Activated CD4-positive, alpha-beta T cell treated with anti-CD3 and anti-CD28 coated beads, Interleukin-2, amount 50 U/mL, for 1 hour (primary cell): ENCODE results near the gene STT3A.

Source experiments
- DNase-seq: peaks from one replicate; pipeline ENCODE4 v3.0.0-alpha.2; 2020

Gene STT3A

DNA sequence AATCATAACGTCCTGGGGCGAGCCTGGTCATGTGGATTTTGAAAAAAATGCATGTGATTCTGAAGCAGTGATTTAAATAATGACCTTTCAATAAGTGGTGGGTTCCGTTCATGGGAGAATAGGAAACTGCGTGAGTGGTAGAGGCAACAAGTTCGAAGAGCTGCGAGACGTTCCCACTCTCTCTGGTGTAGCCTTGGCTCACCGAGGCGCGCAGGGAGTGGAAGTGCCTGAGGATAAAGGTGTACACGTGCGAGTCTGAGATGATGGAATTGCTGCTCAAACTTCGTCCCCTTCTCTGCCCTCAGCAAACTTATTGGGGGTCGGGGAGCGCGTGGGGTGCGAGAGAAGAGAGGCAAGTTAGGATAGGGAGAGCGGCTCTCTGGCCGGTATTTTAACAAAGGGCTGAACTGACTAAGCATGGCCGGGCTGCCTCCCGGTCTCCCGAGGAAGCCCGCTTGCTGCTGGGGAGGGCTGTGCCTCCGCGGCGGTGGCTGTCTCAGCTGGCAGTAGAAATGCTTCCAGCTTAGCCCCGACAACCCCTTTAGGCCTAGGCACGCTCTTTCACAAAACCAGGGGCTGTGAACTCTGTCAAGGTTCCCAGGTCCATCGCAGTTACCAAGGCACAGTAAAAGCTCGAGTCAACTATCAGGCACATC lies 875 bp upstream of the STT3A start:
- peak; percentile 21 for DNase-seq

GRCh38 chr11:125593114-125593820 lies 615 bp downstream of the STT3A start:
- DNase-seq = no peak

GRCh38 chr11:125594958-125595357 lies 2.3 kb downstream of the STT3A start:
- DNase-seq = no peak

DNA sequence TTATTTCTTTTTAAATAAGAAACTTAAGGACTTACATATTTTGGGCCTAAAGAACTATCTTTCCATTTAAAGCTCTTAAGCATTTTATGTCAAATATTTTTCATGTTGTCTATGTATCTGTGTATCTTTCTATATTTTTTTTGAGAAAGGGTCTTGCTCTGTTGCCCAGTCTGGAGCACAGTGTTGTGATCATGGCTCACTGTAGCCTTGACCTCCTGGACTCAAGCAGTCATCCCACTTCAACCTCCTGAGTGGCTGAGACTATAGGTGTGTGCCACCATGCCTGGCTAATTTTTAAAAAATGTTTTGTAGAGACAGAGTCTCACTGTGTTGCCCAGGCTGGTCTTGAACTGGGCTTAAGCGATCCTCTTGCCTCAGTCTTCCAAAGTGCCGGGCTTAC lies 8.0 kb downstream of the STT3A start:
- no peak for DNase-seq

DNA sequence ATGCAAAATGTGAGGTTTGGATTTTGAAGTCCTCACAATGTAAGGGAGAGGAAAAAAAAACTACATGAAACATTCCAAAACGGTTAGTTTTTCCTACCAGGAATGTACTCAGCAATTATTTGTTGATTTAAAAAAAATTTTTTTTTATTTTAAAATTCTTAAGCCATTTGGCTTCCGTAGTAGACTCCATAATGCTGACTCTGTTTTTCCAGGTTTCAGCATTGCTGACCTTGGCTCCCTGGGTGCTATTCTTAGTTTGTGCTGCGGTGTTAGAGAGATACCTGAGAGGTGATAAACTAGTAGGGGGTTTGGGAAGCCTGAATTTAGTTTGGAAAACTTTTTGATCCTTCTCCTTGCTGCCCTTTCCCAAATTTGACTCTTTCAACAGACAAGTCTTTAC lies 10.6 kb downstream of the STT3A start:
- DNase-seq = no peak

DNA sequence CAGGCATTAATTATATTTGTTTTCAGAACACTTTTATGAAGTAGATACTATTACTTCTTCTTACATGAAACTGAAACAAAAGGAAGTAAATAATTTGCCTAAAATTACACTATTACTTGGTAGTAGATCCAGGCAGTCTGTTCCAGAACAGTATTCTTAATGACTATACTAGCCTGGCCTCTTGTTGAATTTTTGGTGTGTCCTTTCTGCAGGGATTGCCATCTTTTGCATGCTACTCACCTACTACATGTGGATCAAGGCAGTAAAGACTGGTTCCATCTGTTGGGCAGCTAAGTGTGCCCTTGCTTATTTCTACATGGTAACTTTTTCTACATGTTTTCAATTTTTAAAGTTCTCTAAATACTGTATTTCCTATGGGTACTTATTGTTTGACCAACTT lies 12.8 kb downstream of the STT3A start:
- no peak for DNase-seq

GRCh38 chr11:125609545-125609944 lies 16.9 kb downstream of the STT3A start:
- DNase-seq = no peak

DNA sequence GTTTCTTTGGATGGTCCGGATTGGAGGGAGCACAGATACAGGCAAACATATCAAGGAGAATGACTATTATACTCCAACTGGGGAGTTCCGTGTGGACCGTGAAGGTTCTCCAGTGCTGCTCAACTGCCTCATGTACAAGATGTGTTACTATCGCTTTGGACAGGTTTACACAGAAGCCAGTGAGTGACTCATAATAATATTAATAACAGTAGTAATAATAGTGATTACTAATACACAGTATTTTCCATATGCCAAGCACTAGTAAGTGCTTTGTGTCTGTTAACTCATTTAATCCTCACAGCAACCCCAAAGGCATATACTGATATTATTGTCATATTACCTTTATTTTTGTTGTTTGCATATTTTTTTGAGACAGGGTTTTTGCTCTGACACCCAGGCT lies 25.7 kb downstream of the STT3A start:
- no peak for DNase-seq

GRCh38 chr11:125621995-125622394 lies 29.3 kb downstream of the STT3A start:
- DNase-seq = no peak

DNA sequence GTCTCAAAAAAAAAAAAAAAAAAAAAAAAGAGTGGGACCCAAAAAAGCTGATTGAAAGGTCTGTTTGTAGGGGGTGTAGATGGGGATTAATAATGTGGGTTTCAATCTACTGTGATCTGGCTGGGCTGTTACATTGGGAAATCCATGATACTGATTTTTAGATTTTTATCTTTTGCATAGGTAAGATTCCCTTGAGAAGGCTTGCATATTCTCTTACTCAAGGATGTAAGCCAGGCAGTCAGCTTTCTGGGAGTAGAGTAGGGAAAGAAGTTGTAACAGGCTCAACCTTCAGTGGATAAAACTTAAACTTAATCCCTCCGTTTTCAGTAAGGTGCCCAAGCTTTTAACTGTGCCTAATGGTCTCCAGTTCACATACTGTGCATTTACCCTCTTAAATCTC lies 30.4 kb downstream of the STT3A start:
- no peak for DNase-seq

DNA sequence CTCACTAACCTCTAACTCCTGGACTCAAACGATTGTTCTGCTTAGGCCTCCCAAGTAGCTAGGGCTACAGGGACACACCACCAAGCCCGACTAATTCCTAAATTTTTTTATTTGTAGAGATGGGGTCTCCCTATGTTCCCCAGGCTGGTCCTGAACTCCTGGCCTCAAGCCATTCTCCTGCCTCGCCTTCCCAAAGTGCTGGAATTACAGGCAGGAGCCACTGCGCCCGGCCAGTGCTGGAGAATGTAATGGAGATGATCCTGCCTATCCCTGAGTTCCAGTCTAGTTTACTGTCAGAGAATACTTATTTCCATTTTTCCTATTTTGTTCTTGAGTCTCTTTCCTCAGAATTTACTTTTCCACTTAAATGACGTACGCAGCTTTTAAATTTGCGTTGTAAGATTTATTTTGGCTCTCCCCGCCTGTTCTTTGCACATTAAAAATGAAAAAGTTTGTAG lies 32.1 kb downstream of the STT3A start, which contains the start of gene CHEK1:
Gene CHEK1 (plus strand): TSS at position 408 of the 458 bp plus-strand sequence. CDS start 1,606 bp downstream, outside the sequence.
- no peak for DNase-seq

DNA sequence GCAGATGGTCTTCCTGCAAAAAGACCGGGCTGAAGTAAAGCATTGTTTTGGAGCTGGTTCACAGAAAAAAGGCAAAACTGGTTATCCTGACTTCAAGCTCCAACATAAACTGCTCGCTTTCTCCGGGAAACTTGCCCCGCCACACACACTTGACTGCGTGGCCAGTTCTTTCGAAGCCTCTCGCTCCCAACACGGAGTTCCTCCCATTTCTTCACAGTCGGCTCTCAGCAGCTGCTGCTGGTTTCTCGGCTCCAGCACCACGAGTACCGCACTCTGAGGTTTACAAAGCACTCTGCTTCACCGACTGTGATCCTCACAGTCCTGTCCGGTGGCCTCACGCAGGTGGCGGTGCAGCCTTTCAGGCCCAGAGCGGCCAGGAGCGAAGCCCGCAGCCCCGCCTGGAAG lies 32.6 kb downstream of the STT3A start:
- no peak for DNase-seq

- DNase-seq = peak; percentile 82
Observed at GRCh38 chr11:125625630-125626287, 33.1 kb downstream of the STT3A start.

- DNase-seq = peak; percentile 13
Observed at GRCh38 chr11:125626288-125626950, 33.8 kb downstream of the STT3A start.

DNA sequence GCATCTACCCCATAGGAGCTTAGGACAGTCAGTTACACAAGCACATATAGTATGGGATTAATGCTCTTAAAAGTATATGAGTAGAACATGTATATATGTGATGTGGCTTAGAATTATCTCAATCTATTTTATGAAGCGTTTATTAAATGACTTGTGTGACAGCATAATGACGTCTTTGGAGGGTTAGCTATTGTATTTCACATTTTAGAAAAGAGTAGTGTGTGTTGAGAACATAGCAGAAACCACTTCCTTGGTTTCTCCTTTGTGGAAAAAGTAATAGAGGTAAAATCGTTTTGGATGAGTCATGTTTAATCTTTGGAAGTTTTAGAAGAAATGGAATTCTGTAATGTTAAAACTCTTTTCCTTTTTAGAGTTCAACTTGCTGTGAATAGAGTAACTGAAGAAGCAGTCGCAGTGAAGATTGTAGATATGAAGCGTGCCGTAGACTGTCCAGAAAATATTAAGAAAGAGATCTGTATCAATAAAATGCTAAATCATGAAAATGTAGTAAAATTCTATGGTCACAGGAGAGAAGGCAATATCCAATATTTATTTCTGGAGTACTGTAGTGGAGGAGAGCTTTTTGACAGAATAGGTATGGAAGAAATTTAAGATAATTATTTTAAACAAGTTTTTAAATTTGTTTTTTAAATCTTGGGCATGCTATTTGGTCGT lies 34.7 kb downstream of the STT3A start:
- no peak for DNase-seq

GRCh38 chr11:125637840-125638239 lies 45.2 kb downstream of the STT3A start:
- no peak for DNase-seq

GRCh38 chr11:125638315-125638714 lies 45.7 kb downstream of the STT3A start:
- DNase-seq = no peak

DNA sequence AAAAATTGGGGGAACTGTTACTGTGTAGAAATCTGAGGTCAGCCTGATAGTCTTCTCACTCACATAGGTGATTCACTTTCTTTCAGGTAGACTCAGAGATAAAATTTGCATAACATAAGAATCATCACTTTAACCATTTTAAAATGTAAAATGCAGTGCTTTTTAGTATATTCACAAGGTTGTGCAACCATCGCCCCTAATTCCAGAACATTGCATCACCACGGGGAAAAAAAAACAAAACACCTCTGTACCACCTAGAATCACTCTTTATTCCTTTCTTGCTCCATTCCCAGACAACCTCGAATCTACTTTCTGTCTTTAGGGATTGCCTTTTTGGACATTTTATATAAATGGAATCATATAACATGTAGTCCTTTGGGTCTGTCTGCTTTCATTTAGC lies 53.2 kb downstream of the STT3A start:
- no peak for DNase-seq

DNA sequence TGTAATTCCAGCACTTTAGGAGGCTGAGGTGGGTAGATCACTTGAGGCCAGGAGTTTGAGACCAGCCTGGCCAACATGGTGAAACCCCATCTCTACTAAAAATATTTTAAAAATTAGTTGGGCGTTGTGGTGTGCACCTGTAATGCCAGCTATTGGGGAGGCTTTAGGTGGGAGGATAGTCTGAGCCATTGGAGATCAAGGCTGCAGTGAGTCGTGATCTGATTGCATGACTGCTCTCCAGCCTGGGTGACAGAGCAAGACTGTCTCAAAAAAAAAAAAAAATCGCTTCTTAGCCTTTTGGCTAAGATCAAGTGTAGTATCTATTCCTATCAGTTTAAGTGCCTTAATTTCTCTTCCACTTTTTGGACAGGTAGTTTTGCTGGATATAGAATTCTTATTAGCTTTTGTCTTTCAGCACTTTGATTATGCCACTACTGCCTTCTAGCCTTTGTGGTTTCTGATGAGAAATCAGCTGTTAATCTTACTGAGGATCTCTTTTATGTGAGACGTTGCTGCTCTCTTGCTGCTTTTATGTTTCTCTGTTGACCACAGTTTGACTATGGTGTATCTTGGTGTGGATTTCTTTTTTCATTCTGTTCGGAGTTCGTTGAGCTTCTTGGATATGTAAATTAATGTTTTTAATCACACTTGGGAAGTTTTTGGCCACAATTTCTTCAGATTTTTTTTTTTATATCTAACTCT lies 57.0 kb downstream of the STT3A start:
- DNase-seq = no peak

DNA sequence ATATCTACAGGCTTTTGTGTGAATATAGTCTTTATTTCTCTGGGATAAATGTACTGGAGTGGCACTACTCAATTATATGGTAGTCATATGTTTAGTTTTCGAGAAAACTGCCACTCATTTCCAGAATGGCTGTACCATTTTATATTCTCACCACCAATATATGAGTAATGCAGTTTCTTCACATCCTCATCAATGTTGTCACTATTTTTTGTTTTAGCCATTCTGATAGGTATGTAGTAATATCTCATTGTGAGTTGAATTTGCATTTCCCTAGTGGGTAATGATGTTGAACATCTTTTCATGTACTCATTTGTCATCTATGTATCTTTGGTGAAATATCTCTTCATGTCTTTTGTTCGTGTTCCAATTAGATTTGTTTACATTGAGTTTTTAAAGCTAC lies 70.0 kb downstream of the STT3A start:
- DNase-seq = no peak

DNA sequence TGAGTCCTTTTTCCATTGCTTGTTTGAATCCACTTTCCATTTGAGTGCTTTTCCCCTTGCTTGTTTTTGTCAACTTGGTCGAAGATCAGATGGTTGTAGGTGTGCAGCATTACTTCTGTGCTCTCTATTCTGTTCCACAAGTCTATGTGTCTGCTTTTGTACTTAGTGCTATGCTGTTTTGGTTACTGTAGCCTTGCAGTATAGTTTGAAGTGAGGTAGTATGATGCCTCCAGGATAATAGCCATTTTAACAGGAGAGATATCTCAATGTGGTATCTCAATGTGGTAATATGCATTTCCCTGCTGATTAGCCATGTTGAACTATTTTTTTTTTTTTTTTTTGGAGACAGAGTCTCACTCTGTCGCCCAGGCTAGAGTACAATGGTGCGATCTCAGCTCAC lies 71.3 kb downstream of the STT3A start:
- DNase-seq = no peak

DNA sequence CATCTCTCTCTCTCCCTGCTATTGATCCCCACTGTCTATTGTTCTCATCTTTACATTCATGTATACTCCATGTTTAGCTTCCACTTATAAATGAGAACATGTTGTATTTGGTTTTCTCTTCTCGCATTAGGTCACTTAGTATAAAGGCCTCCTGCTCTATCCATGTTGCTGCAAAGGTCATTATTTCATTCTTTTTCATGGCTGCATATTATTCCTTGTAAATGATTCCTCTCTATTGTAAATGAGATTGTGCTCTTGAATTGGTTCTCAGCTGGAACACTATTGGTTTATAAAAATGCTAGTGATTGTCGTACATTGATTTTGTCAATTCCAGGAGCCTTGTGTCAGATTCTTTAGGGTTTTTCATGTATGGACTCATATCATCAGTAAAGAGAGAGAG lies 74.5 kb downstream of the STT3A start:
- DNase-seq = no peak
